ENCODE results near the gene ARL4A.

- TF ChIP-seq, protein P1, sequence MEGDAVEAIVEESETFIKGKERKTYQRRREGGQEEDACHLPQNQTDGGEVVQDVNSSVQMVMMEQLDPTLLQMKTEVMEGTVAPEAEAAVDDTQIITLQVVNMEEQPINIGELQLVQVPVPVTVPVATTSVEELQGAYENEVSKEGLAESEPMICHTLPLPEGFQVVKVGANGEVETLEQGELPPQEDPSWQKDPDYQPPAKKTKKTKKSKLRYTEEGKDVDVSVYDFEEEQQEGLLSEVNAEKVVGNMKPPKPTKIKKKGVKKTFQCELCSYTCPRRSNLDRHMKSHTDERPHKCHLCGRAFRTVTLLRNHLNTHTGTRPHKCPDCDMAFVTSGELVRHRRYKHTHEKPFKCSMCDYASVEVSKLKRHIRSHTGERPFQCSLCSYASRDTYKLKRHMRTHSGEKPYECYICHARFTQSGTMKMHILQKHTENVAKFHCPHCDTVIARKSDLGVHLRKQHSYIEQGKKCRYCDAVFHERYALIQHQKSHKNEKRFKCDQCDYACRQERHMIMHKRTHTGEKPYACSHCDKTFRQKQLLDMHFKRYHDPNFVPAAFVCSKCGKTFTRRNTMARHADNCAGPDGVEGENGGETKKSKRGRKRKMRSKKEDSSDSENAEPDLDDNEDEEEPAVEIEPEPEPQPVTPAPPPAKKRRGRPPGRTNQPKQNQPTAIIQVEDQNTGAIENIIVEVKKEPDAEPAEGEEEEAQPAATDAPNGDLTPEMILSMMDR (IDR thresholded peaks at IDR 0.05): no peak
- TF ChIP-seq POLR2A (IDR thresholded peaks at IDR 0.05): no peak
These were observed 29.3 kb downstream of the ARL4A start for GRCh38 chr7:12716722-12717121.
